ENCODE results near the gene CSNK1G1. TPM values are rescaled to one million over a fixed set of nuclear protein-coding genes. Genes with fewer than 3 reads are reported as not detected.

The CSNK1G1 gene
- total and polyA plus RNA-seq, 2 of the 8 experiments (the other 6 are each of a cell fraction or from before 2014, with no cell fraction given) = 6.0 to 12.9 TPM

DNA sequence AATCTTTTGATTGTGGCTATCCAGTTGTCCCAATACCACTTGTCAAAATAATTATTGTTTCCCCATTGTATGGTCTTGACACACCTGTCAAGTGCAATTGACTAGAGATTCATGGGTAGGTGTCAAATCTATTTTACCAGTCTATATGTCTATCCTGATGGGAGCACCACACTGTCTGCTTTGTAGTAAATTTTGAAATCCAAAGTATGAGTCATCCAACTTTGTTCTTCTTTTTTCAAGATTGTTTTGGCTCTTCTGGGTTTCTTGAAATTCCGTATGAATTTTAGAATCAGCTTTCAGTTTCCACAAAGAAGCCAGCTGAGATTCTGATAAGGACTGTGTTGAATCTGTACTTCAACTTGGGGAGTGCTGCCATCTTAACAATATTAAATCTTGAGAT is 71.9 kb downstream of the CSNK1G1 start:
- H3K79me1 ChIP-seq (ENCODE audit: low read depth, low read length) = peaks cover 3% of the 10 kb centered on the region; the same call in 1 of the 2 replicates
- H2BK12ac ChIP-seq (ENCODE audit: low read depth, low read length) = no peak overlapping the region
- no peak overlapping the region for H2BK15ac ChIP-seq (ENCODE audit: low read length)
- no peaks in the 10 kb centered on the region for H3K9me3 ChIP-seq (ENCODE audit: insufficient read depth in 2 of 2, low read depth in 1 of 2, low read length in 1 of 2)
- no peak overlapping the region for H3K4me3 ChIP-seq (ENCODE audit: extremely low read depth in 1 of 4, insufficient read depth in 2 of 4, low read depth in 3 of 4, low read length in 4 of 4)
- H3K4me2 ChIP-seq (ENCODE audit: insufficient read depth in 1 of 2, low read depth in 2 of 2, low read length in 2 of 2) = no peak overlapping the region
- no peak overlapping the region for H3K14ac ChIP-seq (ENCODE audit: insufficient read length)
- no peak overlapping the region for H2AK5ac ChIP-seq (ENCODE audit: low read depth, low read length)
- no peak overlapping the region for H3K9ac ChIP-seq (replicated peaks in 1 of 4; ENCODE audit: extremely low read depth in 1 of 4, low read depth in 3 of 4, low read length in 3 of 4)
- H3K4ac ChIP-seq (replicated peaks; ENCODE audit: insufficient read length, low read depth, low read length) = no peak overlapping the region
- peaks cover 0 to 3% (median 0%) of the 10 kb centered on the region in 4 experiments; a peak in 1 of 7 replicates for H3K4me1 ChIP-seq (replicated peaks in 1 of 4; ENCODE audit: control insufficient read depth in 3 of 4, insufficient read depth in 4 of 4, low read length in 3 of 4)
- no peaks in the 10 kb centered on the region for H3K23me2 ChIP-seq (ENCODE audit: low read depth, low read length)
- H3K27me3 ChIP-seq (replicated peaks in 1 of 4; ENCODE audit: control insufficient read depth in 3 of 4, extremely low read depth in 1 of 4, insufficient read depth in 3 of 4, low read length in 3 of 4) = no peaks in the 10 kb centered on the region
- no peak overlapping the region for H3K56ac ChIP-seq (replicated peaks; ENCODE audit: insufficient read length, low read depth, low read length)
- H3K36me3 ChIP-seq (ENCODE audit: control insufficient read depth in 2 of 4, insufficient read depth in 4 of 4, low read length in 3 of 4) = no peaks in the 10 kb centered on the region
- no peak overlapping the region for H3K18ac ChIP-seq (ENCODE audit: extremely low read depth, low read length)
- DNase-seq (ENCODE audit: low read depth in 1 of 2, low spot score in 2 of 2) (no peak), FAIRE-seq (no peak)
- H3K79me2 ChIP-seq (ENCODE audit: control insufficient read depth in 1 of 2, insufficient read depth in 2 of 2, low read length in 2 of 2) = peaks cover 0 to 7% of the 10 kb centered on the region in 2 experiments; a peak in 2 of 4 replicates
- no peak overlapping the region for H2BK120ac ChIP-seq (replicated peaks; ENCODE audit: low read depth, low read length)
- ChIA-PET CTCF (ENCODE audit: partially characterized antibody) (no interaction called here), POLR2A (ENCODE audit: partially characterized antibody) (no interaction called here)
- WGBS, 2 experiments (ENCODE audit: extremely low coverage in 1 of 2, insufficient coverage in 1 of 2, insufficient read length in 1 of 2, insufficient replicate concordance in 2 of 2, low coverage in 1 of 2, low lambda C conversion rate in 2 of 2, missing lambda C conversion rate in 1 of 2) = 93% methylated on average over 1 of the region's 1 CpG; no CpG with 5 or more reads in 1 of the 2 experiments
- no peak overlapping the region for H4K8ac ChIP-seq (ENCODE audit: extremely low read depth, insufficient read depth, low read length)
- H4K91ac ChIP-seq (replicated peaks; ENCODE audit: insufficient read length, low read length) = no peak overlapping the region
- no peak overlapping the region for H2BK20ac ChIP-seq (ENCODE audit: low read length)
- no peaks in the 10 kb centered on the region for H4K20me1 ChIP-seq (replicated peaks in 1 of 2; ENCODE audit: control insufficient read depth in 1 of 2, insufficient read depth in 2 of 2, low read length in 2 of 2)
- H2BK5ac ChIP-seq (ENCODE audit: low read depth, low read length) = no peak overlapping the region
- H4K5ac ChIP-seq (ENCODE audit: insufficient read length, low read depth, low read length) = no peak overlapping the region
- H3K23ac ChIP-seq (ENCODE audit: insufficient read length) = no peak overlapping the region
- H2AFZ ChIP-seq (ENCODE audit: low read length) = no peak overlapping the region
- no peak overlapping the region for H3K27ac ChIP-seq (ENCODE audit: low read depth, low read length)
- TF ChIP-seq TBP (IDR thresholded peaks at IDR 0.05; ENCODE audit: low read depth, low read length) = no peak
- no peak for TF ChIP-seq EP300 (IDR thresholded peaks at IDR 0.05; ENCODE audit: borderline replicate concordance in 1 of 2, low read depth in 2 of 2, low read length in 2 of 2)
- no peak for TF ChIP-seq POLR2A (IDR thresholded peaks at IDR 0.05; ENCODE audit: control extremely low read depth in 1 of 2, low read depth in 2 of 2, low read length in 2 of 2)
- TF ChIP-seq GTF2F1 (IDR thresholded peaks at IDR 0.05; ENCODE audit: borderline replicate concordance, low read depth, low read length) = no peak
- no peak for TF ChIP-seq RXRA (IDR thresholded peaks at IDR 0.05; ENCODE audit: insufficient read depth, low read depth, low read length)
- TF ChIP-seq PHF8 (conservative IDR thresholded peaks at IDR 0.05; ENCODE audit: low read depth, low read length) = no peak
- no peak for TF ChIP-seq CBX8 (IDR thresholded peaks at IDR 0.05; ENCODE audit: borderline replicate concordance, low read depth, low read length)
- no peak for TF ChIP-seq RBBP5 (IDR thresholded peaks at IDR 0.05; ENCODE audit: borderline replicate concordance, low read depth, low read length)
- no peak for TF ChIP-seq FOSL1 (IDR thresholded peaks at IDR 0.05; ENCODE audit: insufficient read depth, low read depth, low read length)
- TF ChIP-seq, protein P1, sequence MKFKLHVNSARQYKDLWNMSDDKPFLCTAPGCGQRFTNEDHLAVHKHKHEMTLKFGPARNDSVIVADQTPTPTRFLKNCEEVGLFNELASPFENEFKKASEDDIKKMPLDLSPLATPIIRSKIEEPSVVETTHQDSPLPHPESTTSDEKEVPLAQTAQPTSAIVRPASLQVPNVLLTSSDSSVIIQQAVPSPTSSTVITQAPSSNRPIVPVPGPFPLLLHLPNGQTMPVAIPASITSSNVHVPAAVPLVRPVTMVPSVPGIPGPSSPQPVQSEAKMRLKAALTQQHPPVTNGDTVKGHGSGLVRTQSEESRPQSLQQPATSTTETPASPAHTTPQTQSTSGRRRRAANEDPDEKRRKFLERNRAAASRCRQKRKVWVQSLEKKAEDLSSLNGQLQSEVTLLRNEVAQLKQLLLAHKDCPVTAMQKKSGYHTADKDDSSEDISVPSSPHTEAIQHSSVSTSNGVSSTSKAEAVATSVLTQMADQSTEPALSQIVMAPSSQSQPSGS (IDR thresholded peaks at IDR 0.05; ENCODE audit: low read length) = no peak
- TF ChIP-seq NANOG (IDR thresholded peaks at IDR 0.05; ENCODE audit: insufficient read depth, low read depth, low read length, poor library complexity, severe bottlenecking) = no peak
- TF ChIP-seq RNF2 (IDR thresholded peaks at IDR 0.05; ENCODE audit: borderline replicate concordance, low read depth, low read length, missing control alignments, poor library complexity, severe bottlenecking) = no peak
